ENCODE measurements around the gene KHNYN. TPM values are rescaled to one million over a fixed set of nuclear protein-coding genes. Genes with fewer than 3 reads are reported as not detected.

The KHNYN gene
- total RNA-seq, 1 experiment from 2014 or later = 53.4 TPM

- H3K27me3 ChIP-seq (ENCODE audit: insufficient read depth, low read depth) = no peaks in the 10 kb centered on the region
- no peak overlapping the region for H3K27ac ChIP-seq
- H4K20me1 ChIP-seq (ENCODE audit: insufficient read depth) = no peaks in the 10 kb centered on the region
- intact Hi-C loops (cut with micrococcal nuclease; ENCODE audit: unreplicated experiment) = no loop called here
- H3F3A ChIP-seq (ENCODE audit: insufficient read depth, low read depth) = no peaks in the 10 kb centered on the region
- no peak overlapping the region for H3K4me2 ChIP-seq
- POLR2A ChIA-PET (ENCODE audit: unreplicated experiment) = no interaction called here
- no peak for DNase-seq
- no peaks in the 10 kb centered on the region for H3K79me2 ChIP-seq (ENCODE audit: low read depth)
- no peak overlapping the region for H2AFZ ChIP-seq
- no peaks in the 10 kb centered on the region for H3K4me1 ChIP-seq (replicated peaks; ENCODE audit: insufficient read depth)
- no peaks in the 10 kb centered on the region for H3K9me2 ChIP-seq (ENCODE audit: insufficient read depth)
- no TSS peak for BruUV-seq (replicated peaks)
- no peaks in the 10 kb centered on the region for H3K9me3 ChIP-seq (ENCODE audit: insufficient read depth, low read depth)
- H3K4me3 ChIP-seq = no peak overlapping the region
- CTCF ChIA-PET = no interaction called here
- TF ChIP-seq EZH2 (IDR thresholded peaks at IDR 0.05; ENCODE audit: low read depth) = no peak
- no peak for TF ChIP-seq CTCF (conservative IDR thresholded peaks at IDR 0.05)
- H3K36me3 ChIP-seq (ENCODE audit: low read depth) = no peaks in the 10 kb centered on the region
Observed at GRCh38 chr14:24483604-24484252, 54.0 kb downstream of the KHNYN start.

Other genes starting within 250 kb of the KHNYN start
- gene IPO4, start 241.1 kb upstream of the KHNYN start, total RNA-seq (2021) = 39.0 and 44.1 TPM in 2 replicates
- 37.3 and 41.2 TPM in 2 replicates for gene TM9SF1, start 234.5 kb upstream of the KHNYN start, total RNA-seq (2021)
- gene TSSK4, start 224.3 kb upstream of the KHNYN start, total RNA-seq (2021) = not detected in 2 replicates
- 31.2 and 37.6 TPM in 2 replicates for gene CHMP4A, start 216.5 kb upstream of the KHNYN start, total RNA-seq (2021)
- 8.7 and 15.3 TPM in 2 replicates for gene MDP1, start 213.9 kb upstream of the KHNYN start, total RNA-seq (2021)
- 134 and 179 TPM in 2 replicates for gene NEDD8, start 197.6 kb upstream of the KHNYN start, total RNA-seq (2021)
- 55.3 and 63.7 TPM in 2 replicates for gene GMPR2, start 197.0 kb upstream of the KHNYN start, total RNA-seq (2021)
- gene TINF2, start 187.3 kb upstream of the KHNYN start, total RNA-seq (2021) = 22.4 and 23.0 TPM in 2 replicates
- 7.2 and 7.5 TPM in 2 replicates for gene TGM1, start 166.8 kb upstream of the KHNYN start, total RNA-seq (2021)
- 25.2 and 30.1 TPM in 2 replicates for gene RABGGTA, start 158.4 kb upstream of the KHNYN start, total RNA-seq (2021)
- gene DHRS1, start 130.2 kb upstream of the KHNYN start, total RNA-seq (2021) = 37.9 and 41.4 TPM in 2 replicates
- 24.4 and 31.1 TPM in 2 replicates for gene NOP9, start 130.1 kb upstream of the KHNYN start, total RNA-seq (2021)
- gene CIDEB, start 122.0 kb upstream of the KHNYN start, total RNA-seq (2021) = not detected in 2 replicates
- 15.0 and 26.1 TPM in 2 replicates for gene LTB4R2, start 119.8 kb upstream of the KHNYN start, total RNA-seq (2021)
- 10.3 and 16.4 TPM in 2 replicates for gene LTB4R, start 118.5 kb upstream of the KHNYN start, total RNA-seq (2021)
- 1.8 and 2.0 TPM in 2 replicates for gene ADCY4, start 94.9 kb upstream of the KHNYN start, total RNA-seq (2021)
- gene RIPK3, start 90.0 kb upstream of the KHNYN start, total RNA-seq (2021) = 4.0 and 6.4 TPM in 2 replicates
- gene NFATC4, start 61.8 kb upstream of the KHNYN start, total RNA-seq (2021) = 48.3 and 76.3 TPM in 2 replicates
- gene NYNRIN, start 31.0 kb upstream of the KHNYN start, total RNA-seq (2021) = 15.1 and 17.7 TPM in 2 replicates
- 7.6 and 8.3 TPM in 2 replicates for gene CBLN3, start 286 bp upstream of the KHNYN start, total RNA-seq (2021)
- gene SDR39U1, start 12.8 kb downstream of the KHNYN start, total RNA-seq (2021) = 14.8 and 17.2 TPM in 2 replicates
- not detected in 2 replicates for gene CMA1, start 78.3 kb downstream of the KHNYN start, total RNA-seq (2021)
- not detected in 2 replicates for gene CTSG, start 146.3 kb downstream of the KHNYN start, total RNA-seq (2021)
- not detected in 2 replicates for gene GZMH, start 179.7 kb downstream of the KHNYN start, total RNA-seq (2021)
- gene GZMB, start 204.2 kb downstream of the KHNYN start, total RNA-seq (2021) = not detected in 2 replicates